Left cardiac atrium (tissue), 4 donors: ENCODE results near the gene BIN1. TPM values are rescaled to one million over a fixed set of nuclear protein-coding genes. Genes with fewer than 3 reads are reported as not detected.
A peak's percentile ranks its signal among the peaks of the same experiment; 100 is the strongest.

Experiments used
- ATAC-seq, 2 donors: fragments of 200-7000 bp; cut with Tn5 transposase; one replicate each; pipeline ENCODE4 v1.9.1; 2020; ENCODE audit warnings: mild to moderate bottlenecking in 2 of 2, moderate library complexity in 2 of 2
- DNase-seq: peaks from one replicate; pipeline ENCODE4 v3.0.0-alpha.2; 2020
- intact Hi-C, 2 donors: fragments of 100-400 bp; cut with DNase I; formaldehyde crosslinking; loops; one replicate each; pipeline versions ENCODE4 v1.14.1 to v1.15.1; 2022 to 2023
- long read RNA-seq: library from polyadenylated mRNA; unstranded; transcript quantifications from one replicate; pipeline ENCODE4 v2.0.0, GENCODE V29; 2021
- total RNA-seq, 2 donors: library from RNA; stranded (reverse); fragmentation: NEBNext Ultra II Directional; extraction: Animal tissue kit (Norgen Biotek cat#: 25700); gene quantifications; one replicate each; pipeline ENCODE4 v1.2.1, GENCODE V29; 2021
- donor health status: DM: no; HTN: yes; CAD: no.
- donor health status: DM: no; HTN: yes; CAD: no; lungs with severe emphysema.
- donor health status: DM: yes; HTN: yes; CAD: no.
- donor health status: Dilated cardiomyopathy.

Gene BIN1, protein sequence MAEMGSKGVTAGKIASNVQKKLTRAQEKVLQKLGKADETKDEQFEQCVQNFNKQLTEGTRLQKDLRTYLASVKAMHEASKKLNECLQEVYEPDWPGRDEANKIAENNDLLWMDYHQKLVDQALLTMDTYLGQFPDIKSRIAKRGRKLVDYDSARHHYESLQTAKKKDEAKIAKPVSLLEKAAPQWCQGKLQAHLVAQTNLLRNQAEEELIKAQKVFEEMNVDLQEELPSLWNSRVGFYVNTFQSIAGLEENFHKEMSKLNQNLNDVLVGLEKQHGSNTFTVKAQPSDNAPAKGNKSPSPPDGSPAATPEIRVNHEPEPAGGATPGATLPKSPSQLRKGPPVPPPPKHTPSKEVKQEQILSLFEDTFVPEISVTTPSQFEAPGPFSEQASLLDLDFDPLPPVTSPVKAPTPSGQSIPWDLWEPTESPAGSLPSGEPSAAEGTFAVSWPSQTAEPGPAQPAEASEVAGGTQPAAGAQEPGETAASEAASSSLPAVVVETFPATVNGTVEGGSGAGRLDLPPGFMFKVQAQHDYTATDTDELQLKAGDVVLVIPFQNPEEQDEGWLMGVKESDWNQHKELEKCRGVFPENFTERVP
- 10 to 100 TPM; 16.2 to 23.6 TPM for total RNA-seq
- long read RNA-seq, transcript BIN1-209 (15 exons, 2,293 nt) = minor isoform, 7 of 31 reads
- long read RNA-seq, transcript BIN1-211 (14 exons, 2,143 nt) = major isoform, 12 of 31 reads
- long read RNA-seq, partial matches to known transcripts = 2 of 31 reads
- long read RNA-seq, other reads (novel, unspliced or antisense) = 6 of 31 reads

- intact Hi-C loops = loop anchor here in 1 of 2 donors (10.0 kb wide), 1 partner anchor 48 kb away; no protein-coding TSS in a partner anchor
- DNase-seq = peak; percentile 90
- ATAC-seq = peak; percentile 89 to 92
These were observed at the start of gene BIN1 for GRCh38 chr2:127106991-127107621. Gene BIN1 (minus strand): TSS chr2:127107154. CDS start chr2:127106943, 211 bp downstream.

- ATAC-seq (peak; percentile 84 to 85), DNase-seq (no peak)
- intact Hi-C loops = loop anchor here in 1 of 2 donors (10.0 kb wide), 1 partner anchor 51 kb away; the partner anchor contains the start of gene BIN1
These were observed 49.0 kb upstream of the BIN1 start for GRCh38 chr2:127155947-127156346.

DNA sequence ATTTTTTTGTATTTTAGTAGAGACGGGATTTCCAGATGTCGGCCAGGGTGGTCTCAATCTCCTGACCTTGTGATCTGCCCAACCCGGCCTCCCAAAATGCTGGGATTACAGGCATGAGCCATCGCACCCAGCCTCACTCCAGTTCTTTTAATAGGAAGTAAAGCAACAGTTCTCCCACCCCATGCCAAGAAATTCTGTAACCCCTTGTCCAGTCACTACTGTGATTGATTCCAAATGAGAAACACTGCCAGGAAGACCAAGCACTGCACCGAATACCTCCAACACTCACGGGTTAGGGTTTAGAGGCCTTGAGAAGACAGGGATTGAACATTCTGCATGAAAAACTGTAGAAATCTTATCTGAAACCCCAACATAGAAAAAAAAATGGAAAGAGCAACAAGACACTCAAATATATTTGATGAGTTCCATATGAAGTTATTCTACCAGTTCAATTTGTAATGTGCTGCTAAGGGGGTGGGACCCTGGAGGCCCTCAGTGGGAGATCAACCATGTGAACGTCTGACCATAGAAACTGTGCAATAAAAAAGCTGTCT is 48.2 kb upstream of the BIN1 start:
- intact Hi-C loops = loop anchor here in 1 of 2 donors (10.0 kb wide), 1 partner anchor 50 kb away; the partner anchor contains the start of gene BIN1
- DNase-seq (no peak), ATAC-seq (peak; percentile 28 to 56)

- ATAC-seq = no peak
- DNase-seq = no peak
- intact Hi-C loops = loop anchor here in 1 of 2 donors (10.0 kb wide), 1 partner anchor 50 kb away; the partner anchor contains the start of gene BIN1
These were observed 47.4 kb upstream of the BIN1 start for GRCh38 chr2:127154396-127154795.

- intact Hi-C loops = loop anchor here in 1 of 2 donors (10.0 kb wide), 1 partner anchor 49 kb away; the partner anchor contains the start of gene BIN1
- ATAC-seq (peak in 1 of 2 donors; percentile 73), DNase-seq (no peak)
These were observed 46.8 kb upstream of the BIN1 start for GRCh38 chr2:127153691-127154158.

- DNase-seq (no peak), ATAC-seq (no peak)
- intact Hi-C loops = loop anchor here in 1 of 2 donors (10.0 kb wide), 1 partner anchor 46 kb away; the partner anchor contains the start of gene BIN1
These were observed 44.0 kb upstream of the BIN1 start for GRCh38 chr2:127150996-127151395.

DNA sequence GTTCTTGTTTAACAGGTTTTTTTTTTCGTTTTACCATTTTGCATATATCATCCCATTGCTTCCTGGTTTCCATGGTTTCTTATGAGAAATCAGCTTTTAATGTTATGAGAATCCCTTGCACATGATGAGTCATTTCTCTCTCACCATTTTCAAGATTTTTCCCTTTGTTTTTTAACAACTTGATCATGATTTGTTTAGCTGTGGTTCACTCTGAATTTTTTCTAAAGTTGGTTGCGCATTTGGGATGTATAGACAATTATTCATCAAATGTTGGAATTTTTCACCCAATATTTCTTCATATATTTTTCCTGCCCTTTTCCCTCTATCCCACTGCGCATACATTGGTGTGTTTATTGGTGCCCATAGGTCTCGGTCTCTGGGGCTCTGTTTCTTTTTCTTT is 42.4 kb upstream of the BIN1 start:
- no peak for ATAC-seq
- intact Hi-C loops = no loop called here
- DNase-seq = no peak

DNA sequence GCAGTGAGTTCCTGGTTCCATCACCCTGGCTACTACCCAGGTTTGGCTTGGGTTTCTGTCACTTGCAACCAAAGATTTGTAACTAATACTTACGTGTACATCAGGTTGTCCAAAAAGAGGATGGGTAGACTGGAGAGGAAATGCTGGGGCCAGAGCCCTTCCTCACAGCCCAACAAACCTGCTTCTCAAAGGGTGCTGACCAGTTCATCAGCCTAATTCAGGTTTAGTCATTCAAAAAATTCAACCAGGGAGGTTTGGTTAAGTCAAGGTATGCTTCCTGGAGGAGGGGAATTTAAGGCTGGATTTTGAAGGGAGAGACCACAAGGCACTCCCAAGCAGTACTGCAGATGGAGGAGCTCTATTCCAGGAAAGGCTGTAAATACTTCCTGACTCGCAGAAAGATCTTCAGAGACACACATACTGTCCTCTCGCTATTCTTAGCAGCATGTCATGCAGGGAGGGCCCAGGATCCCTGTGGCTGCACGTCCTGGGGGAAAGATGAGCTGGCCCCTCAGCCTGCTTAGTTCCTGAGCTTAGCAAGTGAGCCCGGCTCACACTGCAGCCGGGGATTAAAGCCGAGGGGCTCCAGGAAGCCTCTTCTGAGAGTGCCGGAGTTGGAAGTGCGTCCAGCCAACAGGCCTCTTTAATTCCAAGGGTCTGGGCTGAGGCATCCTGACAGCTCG is 40.0 kb upstream of the BIN1 start:
- ATAC-seq (peak in 1 of 2 donors; percentile 20), DNase-seq (no peak)
- intact Hi-C loops = no loop called here

DNA sequence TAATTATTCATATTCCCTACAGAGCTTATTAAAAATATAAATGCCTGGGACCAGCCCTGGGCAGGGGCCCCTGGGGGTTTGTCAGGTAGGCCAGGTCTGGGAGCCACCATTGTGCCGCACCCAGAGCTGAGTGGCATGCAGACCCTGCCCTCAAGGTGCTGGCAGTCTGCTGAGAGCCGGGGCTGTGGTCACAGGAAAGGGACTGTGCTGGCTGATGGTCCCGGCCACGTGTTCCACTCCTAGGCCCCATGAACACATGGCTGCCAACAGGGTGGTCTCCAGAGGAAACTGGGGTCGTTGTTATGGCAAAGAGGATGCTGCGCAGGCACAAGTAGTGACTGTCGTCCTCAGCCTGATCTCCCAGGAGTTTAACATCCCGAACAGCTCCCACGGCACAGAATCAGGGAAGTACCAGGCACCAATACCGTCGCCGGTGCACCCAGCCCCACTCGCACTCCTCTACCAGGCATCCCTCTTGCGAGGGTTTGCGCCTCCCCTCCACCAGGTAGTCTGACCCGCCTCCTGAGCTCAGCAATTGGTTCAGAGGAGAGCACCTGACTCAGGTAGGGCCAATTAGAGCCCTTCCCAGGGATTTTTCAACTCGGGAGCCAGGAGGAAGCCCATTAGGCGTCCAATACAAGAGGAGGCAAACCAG is 39.2 kb upstream of the BIN1 start:
- intact Hi-C loops = no loop called here
- ATAC-seq (peak in 1 of 2 donors; percentile 27), DNase-seq (no peak)

- no peak for DNase-seq
- intact Hi-C loops = no loop called here
- ATAC-seq = peak in 1 of 2 donors; percentile 40
These were observed 38.4 kb upstream of the BIN1 start for GRCh38 chr2:127145280-127145895.

GRCh38 chr2:127143841-127144782 is 37.2 kb upstream of the BIN1 start:
- intact Hi-C loops = no loop called here
- peak in 1 of 2 donors; percentile 33 for ATAC-seq
- DNase-seq = no peak

DNA sequence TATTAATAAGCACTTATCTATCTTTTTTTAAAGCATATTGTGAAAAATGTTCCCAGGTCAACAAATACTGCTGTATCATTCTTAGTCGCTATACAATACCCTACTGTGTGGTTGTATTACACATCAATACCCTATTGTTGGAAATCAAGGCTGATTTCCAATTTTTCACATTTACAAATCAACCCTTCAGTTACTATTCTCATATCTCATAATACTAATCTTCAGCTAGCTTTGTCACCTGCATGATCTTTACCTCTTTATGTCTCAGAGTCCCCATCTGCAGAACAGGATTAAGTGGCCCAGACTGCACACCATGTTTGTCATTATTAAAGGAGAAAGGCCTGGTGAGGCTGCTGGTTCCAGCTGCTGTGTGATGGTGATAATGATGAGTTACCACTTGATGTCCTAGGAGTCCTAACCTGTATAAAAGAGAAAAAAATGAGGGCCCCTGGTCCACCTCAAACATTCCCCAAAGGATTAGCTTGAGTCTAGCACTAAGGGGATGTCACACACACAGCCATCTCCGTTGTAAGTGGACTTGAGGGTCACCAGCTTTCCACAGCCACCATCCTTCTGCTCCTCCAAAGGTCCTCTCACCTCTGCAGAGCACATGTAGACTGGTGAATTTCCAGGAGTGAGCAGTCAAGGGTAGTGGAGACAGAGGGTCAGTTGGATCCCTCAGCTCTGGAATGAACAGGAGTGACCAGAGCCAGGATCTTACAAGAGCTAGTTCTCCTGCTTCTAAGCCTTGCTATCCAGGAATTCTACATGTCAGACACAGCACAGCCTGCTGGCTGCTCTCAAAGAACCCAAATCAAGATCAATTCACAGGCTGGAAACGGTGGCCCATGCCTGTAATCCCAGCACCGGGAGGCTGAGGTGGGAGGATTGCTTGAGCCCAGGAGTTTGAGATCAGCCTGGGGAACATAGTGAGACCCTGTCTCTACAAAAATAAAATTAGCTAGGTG is 36.0 kb upstream of the BIN1 start:
- intact Hi-C loops = no loop called here
- ATAC-seq (no peak), DNase-seq (no peak)

GRCh38 chr2:127140538-127140937 is 33.6 kb upstream of the BIN1 start:
- intact Hi-C loops = no loop called here
- DNase-seq (no peak), ATAC-seq (no peak)

DNA sequence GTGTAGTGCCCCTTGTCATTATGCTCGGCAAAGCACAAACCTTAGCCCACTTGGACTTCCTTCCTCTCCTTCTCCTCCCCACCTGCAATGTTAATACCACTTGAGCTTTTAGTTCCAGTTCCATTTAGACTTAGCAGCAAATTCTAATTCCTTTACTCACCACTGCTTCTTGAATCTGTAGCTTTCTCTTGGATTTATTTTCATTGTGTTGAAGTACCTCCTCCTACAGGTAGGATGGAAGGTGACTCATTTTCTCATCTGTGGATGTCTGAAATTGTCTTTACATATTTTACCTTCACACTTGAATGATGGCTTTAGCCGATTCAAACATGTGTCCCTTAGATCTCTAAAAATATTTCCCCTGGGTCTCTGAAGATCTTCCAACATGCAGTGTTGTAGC is 32.8 kb upstream of the BIN1 start:
- no peak for ATAC-seq
- intact Hi-C loops = no loop called here
- no peak for DNase-seq

GRCh38 chr2:127138281-127138680 is 31.3 kb upstream of the BIN1 start:
- intact Hi-C loops = no loop called here
- ATAC-seq = no peak

More at GRCh38 chr2:127138281-127138680, 31.3 kb upstream of the BIN1 start:
- DNase-seq = no peak
